GM12891 (cell line): ENCODE data around the gene CCSER1.

Experiments
- PAX5 ChIP-seq: IDR thresholded peaks from 2 replicates; pipeline ENCODE4 v1.6.1; 2011; ENCODE audit warnings: low read length, moderate library complexity, mild to moderate bottlenecking; ENCODE audit not compliant: insufficient read depth, severe bottlenecking
- POLR2A ChIP-seq: IDR thresholded peaks from 2 replicates; pipeline ENCODE4 v1.6.1; 2011; ENCODE audit warnings: low read depth, low read length, control low read depth
- POLR2AphosphoS5 ChIP-seq: IDR thresholded peaks from 2 replicates; pipeline ENCODE4 v1.6.1; 2011; ENCODE audit warnings: low read depth, low read length, control low read depth
- POU2F2 ChIP-seq: IDR thresholded peaks from 2 replicates; pipeline ENCODE4 v1.6.1; 2011; ENCODE audit warnings: low read depth, mild to moderate bottlenecking, control low read depth, low read length, moderate library complexity
- SPI1 ChIP-seq: IDR thresholded peaks from 2 replicates; pipeline ENCODE4 v1.6.1; 2011; ENCODE audit warnings: low read depth, low read length, control low read depth
- TAF1 ChIP-seq: IDR thresholded peaks from 2 replicates; pipeline ENCODE4 v1.6.1; 2011; ENCODE audit warnings: low read depth, low read length, control low read depth

DNA sequence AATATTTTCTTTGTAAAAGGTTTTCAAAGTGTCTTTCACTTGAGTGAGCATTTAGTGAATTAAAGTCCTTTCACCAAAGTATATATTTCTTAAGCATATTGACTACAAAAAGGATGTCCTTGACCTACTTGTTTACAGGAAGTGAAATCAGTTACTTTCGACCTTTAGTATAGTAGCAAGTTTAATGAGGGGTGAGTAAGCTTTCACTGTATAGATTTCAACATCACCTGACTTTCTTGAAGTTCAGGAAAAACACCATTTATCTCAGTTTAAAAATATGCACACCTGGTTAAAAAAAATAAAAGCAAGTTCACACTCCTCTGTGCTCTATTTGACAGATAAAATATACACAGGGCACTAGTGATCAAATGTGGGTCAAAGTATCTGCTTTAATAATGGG is 88.1 kb downstream of the CCSER1 start:
- TF ChIP-seq POLR2A: no peak
- no peak for TF ChIP-seq TAF1
- no peak for TF ChIP-seq POLR2AphosphoS5
- peak; percentile 50 for TF ChIP-seq SPI1
- TF ChIP-seq PAX5: no peak
- TF ChIP-seq POU2F2: no peak
